Measurements from ENCODE around the gene NEIL1. TPM values are rescaled to one million over a fixed set of nuclear protein-coding genes. Genes with fewer than 3 reads are reported as not detected.
"Not testable (repeated sequence)": the region's sequence is repeated elsewhere in the genome, so short reads cannot be mapped to it uniquely, and the experiment has no call there.

The NEIL1 gene
- total and polyA plus RNA-seq, 2 donors (not counting 1 experiment from before 2014, with no cell fraction given): 103 to 251 TPM

DNA sequence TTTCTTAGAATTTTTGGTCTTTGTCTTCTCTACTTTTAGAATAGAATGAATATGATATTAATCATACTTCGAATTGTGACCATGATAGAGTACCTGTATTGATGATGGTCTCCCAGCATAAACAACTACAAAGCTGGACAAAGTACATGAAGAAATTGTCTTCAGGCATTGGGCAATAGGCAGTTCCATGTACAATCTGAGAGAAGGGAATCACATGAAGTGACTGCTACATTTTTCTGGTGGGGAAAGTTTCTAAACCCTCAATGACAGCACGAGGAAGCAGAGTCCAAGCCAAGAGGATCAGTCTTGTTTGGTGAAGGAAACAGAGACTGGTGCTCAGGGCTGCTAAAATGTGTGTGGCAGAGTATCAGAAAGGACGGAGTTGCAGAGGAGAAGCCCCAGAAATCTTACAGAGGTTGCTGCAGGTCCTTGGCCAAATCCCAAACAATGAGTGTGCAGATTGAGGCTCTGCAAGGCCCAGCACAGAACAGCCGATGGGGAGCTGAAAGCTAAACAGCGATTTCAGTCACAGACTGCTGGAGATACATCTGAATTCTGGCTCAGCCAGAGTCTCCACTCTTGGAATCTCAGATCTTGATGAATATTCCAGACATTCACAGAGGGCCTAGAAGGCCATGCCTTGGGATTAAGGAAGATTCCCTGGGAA lies 27.5 kb upstream of the NEIL1 start:
- H2AFZ ChIP-seq (ENCODE audit: insufficient read depth, low read depth, low read length, poor library complexity, severe bottlenecking); H3K4me1 Mint-ChIP-seq; CTCF ChIA-PET; DNase-seq; H3K9ac ChIP-seq (ENCODE audit: low read length); H3K9me3 Mint-ChIP-seq (ENCODE audit: insufficient read depth); intact Hi-C loops (cut with micrococcal nuclease); H3K4me3 Mint-ChIP-seq; ATAC-seq (ENCODE audit: low read depth); H3K4me3 ChIP-seq (ENCODE audit: control extremely low read depth in 1 of 5, extremely low read depth in 1 of 5, insufficient read depth in 1 of 5, low read depth in 2 of 5, low read length in 4 of 5); H3K27ac ChIP-seq (ENCODE audit: low read length in 2 of 2); H3K36me3 ChIP-seq (replicated peaks in 1 of 2; ENCODE audit: control extremely low read depth in 1 of 2, control insufficient read depth in 1 of 2, extremely low read depth in 1 of 2, insufficient read depth in 2 of 2, low read length in 1 of 2); H3K27me3 ChIP-seq (replicated peaks in 1 of 4; ENCODE audit: control extremely low read depth in 1 of 4, control insufficient read depth in 3 of 4, insufficient read depth in 4 of 4, low read length in 3 of 4); H3K4me2 ChIP-seq (replicated peaks; ENCODE audit: low read depth, low read length, poor library complexity, severe bottlenecking); H3K79me2 ChIP-seq (ENCODE audit: control insufficient read depth, insufficient read depth, low read length); H3K9me3 ChIP-seq (ENCODE audit: control extremely low read depth in 1 of 3, control insufficient read depth in 2 of 3, insufficient read depth in 1 of 3, low read length in 2 of 3); H3K4me1 ChIP-seq (ENCODE audit: control insufficient read depth in 2 of 2, insufficient read depth in 2 of 2, low read length in 2 of 2); H4K20me1 ChIP-seq (ENCODE audit: control insufficient read depth, insufficient read depth, low read length, poor library complexity, severe bottlenecking); H3K27ac Mint-ChIP-seq; POLR2A ChIA-PET: not testable (repeated sequence)
- peaks cover 15% of the 10 kb centered on the region for H3K27me3 Mint-ChIP-seq
- WGBS (ENCODE audit: insufficient coverage): 91% methylated on average over 4 of the region's 5 CpGs

DNA sequence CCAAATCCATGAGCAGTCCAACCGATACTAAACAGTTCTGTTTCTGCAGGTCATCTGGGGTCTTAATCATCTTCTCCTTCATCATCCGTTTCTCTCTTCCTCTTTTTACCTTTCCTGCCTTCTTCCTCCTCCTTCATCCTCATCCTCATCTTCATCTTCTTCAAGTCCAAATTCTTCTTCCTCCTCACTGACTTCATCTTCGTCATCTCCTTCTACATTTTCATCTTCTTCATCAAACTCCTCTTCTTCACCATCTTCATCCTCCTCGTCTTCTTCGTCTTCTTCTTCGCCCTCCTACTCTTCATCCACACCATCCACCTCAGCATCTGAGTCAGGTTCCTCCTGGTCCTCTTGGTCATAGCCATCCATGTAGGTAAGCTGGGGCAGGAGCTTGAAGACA lies 25.1 kb upstream of the NEIL1 start:
- Histone ChIP-seq H3K9me3 (ENCODE audit: control extremely low read depth in 1 of 3, control insufficient read depth in 2 of 3, insufficient read depth in 1 of 3, low read length in 2 of 3) (no peaks in the 10 kb centered on the region), H3K79me2 (ENCODE audit: control insufficient read depth, insufficient read depth, low read length) (no peaks in the 10 kb centered on the region), H3K9ac (ENCODE audit: low read length) (no peak overlapping the region), H3K27me3 (replicated peaks in 1 of 4; ENCODE audit: control extremely low read depth in 1 of 4, control insufficient read depth in 3 of 4, insufficient read depth in 4 of 4, low read length in 3 of 4) (no peaks in the 10 kb centered on the region), H3K4me1 (ENCODE audit: control insufficient read depth in 2 of 2, insufficient read depth in 2 of 2, low read length in 2 of 2) (no peaks in the 10 kb centered on the region), H3K27ac (ENCODE audit: low read length in 2 of 2) (no peak overlapping the region), H3K4me2 (replicated peaks; ENCODE audit: low read depth, low read length, poor library complexity, severe bottlenecking) (no peak overlapping the region), H3K4me3 (ENCODE audit: control extremely low read depth in 1 of 5, extremely low read depth in 1 of 5, insufficient read depth in 1 of 5, low read depth in 2 of 5, low read length in 4 of 5) (no peak overlapping the region), H4K20me1 (ENCODE audit: control insufficient read depth, insufficient read depth, low read length, poor library complexity, severe bottlenecking) (no peaks in the 10 kb centered on the region), H2AFZ (ENCODE audit: insufficient read depth, low read depth, low read length, poor library complexity, severe bottlenecking) (no peak overlapping the region), H3K36me3 (replicated peaks in 1 of 2; ENCODE audit: control extremely low read depth in 1 of 2, control insufficient read depth in 1 of 2, extremely low read depth in 1 of 2, insufficient read depth in 2 of 2, low read length in 1 of 2) (no peaks in the 10 kb centered on the region)
- CTCF ChIA-PET: no interaction called here
- WGBS (ENCODE audit: insufficient coverage): 87% methylated on average over 6 of the region's 6 CpGs
- no peak for ATAC-seq (ENCODE audit: low read depth)
- peaks cover 12% of the 10 kb centered on the region for H3K27me3 Mint-ChIP-seq
- no peak for DNase-seq
- H3K9me3 Mint-ChIP-seq (ENCODE audit: insufficient read depth): no peaks in the 10 kb centered on the region
- no peak overlapping the region for H3K4me3 Mint-ChIP-seq
- H3K4me1 Mint-ChIP-seq: peaks cover 2% of the 10 kb centered on the region
- no peak overlapping the region for H3K27ac Mint-ChIP-seq
- intact Hi-C loops (cut with micrococcal nuclease): no loop called here
- TF ChIP-seq, protein P1, sequence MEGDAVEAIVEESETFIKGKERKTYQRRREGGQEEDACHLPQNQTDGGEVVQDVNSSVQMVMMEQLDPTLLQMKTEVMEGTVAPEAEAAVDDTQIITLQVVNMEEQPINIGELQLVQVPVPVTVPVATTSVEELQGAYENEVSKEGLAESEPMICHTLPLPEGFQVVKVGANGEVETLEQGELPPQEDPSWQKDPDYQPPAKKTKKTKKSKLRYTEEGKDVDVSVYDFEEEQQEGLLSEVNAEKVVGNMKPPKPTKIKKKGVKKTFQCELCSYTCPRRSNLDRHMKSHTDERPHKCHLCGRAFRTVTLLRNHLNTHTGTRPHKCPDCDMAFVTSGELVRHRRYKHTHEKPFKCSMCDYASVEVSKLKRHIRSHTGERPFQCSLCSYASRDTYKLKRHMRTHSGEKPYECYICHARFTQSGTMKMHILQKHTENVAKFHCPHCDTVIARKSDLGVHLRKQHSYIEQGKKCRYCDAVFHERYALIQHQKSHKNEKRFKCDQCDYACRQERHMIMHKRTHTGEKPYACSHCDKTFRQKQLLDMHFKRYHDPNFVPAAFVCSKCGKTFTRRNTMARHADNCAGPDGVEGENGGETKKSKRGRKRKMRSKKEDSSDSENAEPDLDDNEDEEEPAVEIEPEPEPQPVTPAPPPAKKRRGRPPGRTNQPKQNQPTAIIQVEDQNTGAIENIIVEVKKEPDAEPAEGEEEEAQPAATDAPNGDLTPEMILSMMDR (IDR thresholded peaks at IDR 0.05): no peak
- no peak for TF ChIP-seq EZH2 (IDR thresholded peaks at IDR 0.05; ENCODE audit: borderline replicate concordance, insufficient read depth, low read depth, low read length, poor library complexity, severe bottlenecking)
- POLR2A ChIA-PET: no interaction called here
